IPS DF 6.9 (cell line): Measurements from ENCODE around the gene RNF14.
"Not testable (repeated sequence)": the region's sequence is repeated elsewhere in the genome, so short reads cannot be mapped to it uniquely, and the experiment has no call there.

Source experiments
- DNase-seq: peaks from one replicate; pipeline ENCODE4 v3.0.0-alpha.2; 2013; ENCODE audit warnings: low read depth, low spot score
- H3K27ac ChIP-seq: one replicate; pipeline ENCODE4 v1.5.1; 2013; ENCODE audit warnings: low read length, control low read depth
- H3K27me3 ChIP-seq: 2 replicates; pipeline ENCODE4 v1.6.1; 2013; ENCODE audit warnings: mild to moderate bottlenecking, low read length; ENCODE audit not compliant: control insufficient read depth, insufficient read depth
- H3K36me3 ChIP-seq: 2 replicates; pipeline ENCODE4 v1.6.1; 2013; ENCODE audit warnings: low read length; ENCODE audit not compliant: control insufficient read depth, insufficient read depth
- H3K4me1 ChIP-seq: 2 replicates; pipeline ENCODE4 v1.6.1; 2013; ENCODE audit warnings: low read length; ENCODE audit not compliant: control insufficient read depth, insufficient read depth
- H3K4me3 ChIP-seq: 2 replicates; pipeline ENCODE4 v1.5.1; 2013; ENCODE audit warnings: mild to moderate bottlenecking, low read length
- H3K9me3 ChIP-seq: 2 replicates; pipeline ENCODE4 v1.6.1; 2013; ENCODE audit warnings: low read length, inconsistent platforms; ENCODE audit not compliant: control insufficient read depth, insufficient read depth
- WGBS: extraction: QIAGEN DNeasy Blood & Tissue Kit; methylation state at CpG from one replicate; pipeline ENCODE4 v1.1.7; 2013; ENCODE audit warnings: mixed read lengths, missing lambda C conversion rate; ENCODE audit not compliant: insufficient read length, insufficient coverage; 5-methylcytosine and 5-hydroxymethylcytosine counted together

The RNF14 gene

GRCh38 chr5:142032747-142033631 lies 64.1 kb downstream of the RNF14 start:
- no peaks in the 10 kb centered on the region; the same call in 1 of the 2 replicates for H3K27me3 ChIP-seq
- H3K4me1 ChIP-seq = no peaks in the 10 kb centered on the region
- no peaks in the 10 kb centered on the region for H3K9me3 ChIP-seq
- no peak overlapping the region for H3K4me3 ChIP-seq
- no peak for DNase-seq
- no peak overlapping the region for H3K27ac ChIP-seq
- no peaks in the 10 kb centered on the region for H3K36me3 ChIP-seq
- WGBS = no CpG with 5 or more reads among the region's 19 CpGs

- not testable (repeated sequence) for H3K27me3 ChIP-seq, H3K27ac ChIP-seq, H3K4me3 ChIP-seq, H3K36me3 ChIP-seq, H3K4me1 ChIP-seq, H3K9me3 ChIP-seq, DNase-seq
- no CpG with 5 or more reads among the region's 15 CpGs for WGBS
Observed at GRCh38 chr5:142033632-142034567, 65.0 kb downstream of the RNF14 start.

- Histone ChIP-seq H3K4me1 (no peaks in the 10 kb centered on the region), H3K27me3 (no peaks in the 10 kb centered on the region; the same call in 1 of the 2 replicates), H3K27ac (no peak overlapping the region), H3K9me3 (no peaks in the 10 kb centered on the region), H3K4me3 (no peak overlapping the region), H3K36me3 (no peaks in the 10 kb centered on the region)
- no peak for DNase-seq
Observed at GRCh38 chr5:142034994-142035393, 66.1 kb downstream of the RNF14 start.

- WGBS = no CpG with 5 or more reads among the region's 13 CpGs
- Histone ChIP-seq H3K9me3 (no peaks in the 10 kb centered on the region), H3K27ac (no peak overlapping the region), H3K4me3 (no peak overlapping the region), H3K27me3 (no peaks in the 10 kb centered on the region; the same call in 1 of the 2 replicates), H3K4me1 (no peaks in the 10 kb centered on the region), H3K36me3 (no peaks in the 10 kb centered on the region)
- no peak for DNase-seq
Observed at GRCh38 chr5:142036918-142037317, 68.0 kb downstream of the RNF14 start.

GRCh38 chr5:142037599-142037998 lies 68.7 kb downstream of the RNF14 start:
- not testable (repeated sequence) for H3K27ac ChIP-seq, H3K9me3 ChIP-seq, H3K36me3 ChIP-seq, H3K4me1 ChIP-seq, DNase-seq, H3K27me3 ChIP-seq, H3K4me3 ChIP-seq
- no CpG with 5 or more reads among the region's 3 CpGs for WGBS

- H3K4me1 ChIP-seq = no peaks in the 10 kb centered on the region
- DNase-seq = no peak
- no peak overlapping the region for H3K4me3 ChIP-seq
- H3K27ac ChIP-seq = no peak overlapping the region
- no peaks in the 10 kb centered on the region for H3K9me3 ChIP-seq
- no peaks in the 10 kb centered on the region for H3K27me3 ChIP-seq
- no CpG with 5 or more reads among the region's 2 CpGs for WGBS
- H3K36me3 ChIP-seq = no peaks in the 10 kb centered on the region
Observed at GRCh38 chr5:142038735-142039134, 69.8 kb downstream of the RNF14 start.
